Inferior parietal cortex (tissue), 1 donor: Measurements from ENCODE around the gene CDH12.
"Not testable (repeated sequence)": the region's sequence is repeated elsewhere in the genome, so short reads cannot be mapped to it uniquely, and the experiment has no call there.

Experiments used
- DNase-seq: peaks from one replicate; pipeline ENCODE4 v3.0.0-alpha.2; 2016; ENCODE audit errors: extremely low spot score

The CDH12 gene

DNA sequence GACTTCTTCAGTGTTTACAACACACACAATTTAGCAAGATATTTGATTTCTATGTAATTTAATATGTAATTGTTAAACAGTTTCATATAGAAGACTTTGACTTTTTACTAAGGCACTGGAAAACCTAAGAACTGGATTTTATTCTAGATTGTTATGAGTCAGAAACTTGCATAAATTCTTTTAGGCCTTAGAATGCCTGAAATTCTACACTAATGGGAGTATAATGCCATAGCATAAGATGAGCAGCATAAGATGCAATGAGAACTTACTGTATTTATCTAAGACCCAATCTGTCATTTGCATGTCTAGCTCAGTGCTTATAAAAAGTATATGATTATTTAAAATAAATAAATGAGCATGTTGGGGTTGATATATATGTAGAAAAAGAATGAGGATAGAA, 285.2 kb downstream of the CDH12 start:
- no peak for DNase-seq

GRCh38 chr5:22560147-22560546, 293.0 kb downstream of the CDH12 start:
- no peak for DNase-seq

DNA sequence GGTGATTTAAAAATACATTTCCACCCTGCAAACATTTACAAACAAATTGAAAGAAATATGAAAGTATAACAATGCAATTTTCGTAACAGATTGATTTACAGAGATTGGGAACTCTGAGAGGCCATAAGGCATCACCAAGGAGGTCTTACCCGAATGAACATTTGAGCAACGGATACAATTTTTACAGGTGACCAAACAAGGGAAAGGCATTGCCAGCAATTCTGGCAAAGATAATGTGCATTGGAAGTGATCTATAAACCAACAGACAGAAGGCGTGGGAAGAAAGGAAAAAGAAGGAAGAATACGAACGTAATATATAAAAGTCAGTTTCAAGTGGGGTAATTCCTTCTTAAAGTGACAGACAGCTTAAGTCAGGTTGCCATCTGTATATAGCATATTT, 295.9 kb downstream of the CDH12 start:
- no peak for DNase-seq

- DNase-seq: no peak
These were observed 298.7 kb downstream of the CDH12 start for GRCh38 chr5:22554475-22554874.

DNA sequence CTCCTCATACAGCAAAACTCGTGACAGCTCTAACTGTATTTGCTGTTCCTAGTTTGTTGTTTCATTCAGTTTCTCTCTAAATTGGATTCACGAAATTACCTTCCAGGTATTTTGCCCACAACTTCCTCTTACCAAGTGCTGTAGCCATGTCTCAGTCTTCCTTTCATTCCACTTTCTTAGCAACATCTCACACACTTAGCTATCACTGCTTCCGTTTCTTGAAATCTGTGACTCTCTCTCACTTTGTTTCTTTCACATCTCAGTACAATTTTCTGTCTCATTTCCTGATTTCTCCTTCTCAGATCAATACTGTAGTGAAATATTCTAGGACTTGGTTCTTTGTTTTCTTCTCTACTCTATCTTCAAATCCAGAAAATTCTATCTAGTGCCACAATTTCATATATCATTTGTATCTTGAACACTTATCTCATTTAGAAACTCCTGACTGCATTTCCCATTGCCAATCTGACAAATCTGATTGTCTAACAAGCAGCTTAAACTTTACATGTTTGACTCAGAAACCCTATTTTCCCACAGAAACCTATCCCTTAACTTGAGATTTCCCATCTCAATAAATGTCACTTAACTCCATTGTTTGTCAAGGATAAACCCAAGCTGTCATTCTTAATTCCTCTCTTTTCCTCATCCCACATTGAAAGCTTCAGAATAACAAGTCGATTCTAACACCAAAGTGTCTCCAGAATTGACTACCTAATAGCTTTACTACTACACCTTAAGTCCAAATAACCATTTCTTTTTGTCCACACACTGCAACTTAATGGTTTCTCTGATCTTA, 303.1 kb downstream of the CDH12 start:
- DNase-seq: no peak

- DNase-seq: no peak
These were observed 310.8 kb downstream of the CDH12 start for GRCh38 chr5:22542340-22542739.

DNA sequence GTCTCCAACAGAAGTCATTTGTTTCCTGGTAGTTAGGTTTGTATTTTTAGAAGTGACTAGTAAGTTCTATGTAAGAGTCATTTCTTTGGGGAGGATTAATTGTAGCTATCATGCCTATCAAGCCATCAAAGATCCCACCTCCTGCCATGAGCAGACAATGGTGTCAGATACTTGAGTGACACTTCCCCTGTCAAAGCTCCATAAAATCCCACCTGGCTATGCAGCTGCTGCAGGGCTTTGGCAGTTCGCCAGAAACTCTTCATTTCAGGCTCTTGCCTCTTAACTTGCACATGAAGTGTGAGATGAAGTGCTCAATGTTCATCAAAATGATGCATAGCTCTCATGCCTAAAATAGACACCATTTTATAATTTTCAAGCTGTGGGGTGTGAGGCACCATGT, 312.1 kb downstream of the CDH12 start:
- DNase-seq: no peak

DNA sequence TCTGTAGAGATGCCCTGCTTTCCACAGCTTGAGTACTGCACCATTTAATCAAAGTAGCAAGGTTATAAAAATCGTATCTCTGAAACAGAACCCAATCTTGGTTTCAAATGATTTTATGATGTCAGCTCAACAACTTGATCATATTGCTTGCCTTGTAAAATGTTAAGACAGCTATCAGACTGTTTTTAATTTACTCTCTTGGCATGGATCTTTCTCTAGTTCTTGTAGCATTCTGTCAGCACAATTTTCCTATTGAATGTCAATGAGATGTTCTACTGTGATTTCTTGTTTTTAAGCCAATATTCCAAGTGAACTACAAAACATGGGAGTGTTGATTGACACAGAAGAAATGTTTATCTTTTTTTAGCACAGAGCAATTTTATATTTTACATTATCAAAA, 313.4 kb downstream of the CDH12 start:
- no peak for DNase-seq

GRCh38 chr5:22531986-22532385, 321.2 kb downstream of the CDH12 start:
- no peak for DNase-seq

DNA sequence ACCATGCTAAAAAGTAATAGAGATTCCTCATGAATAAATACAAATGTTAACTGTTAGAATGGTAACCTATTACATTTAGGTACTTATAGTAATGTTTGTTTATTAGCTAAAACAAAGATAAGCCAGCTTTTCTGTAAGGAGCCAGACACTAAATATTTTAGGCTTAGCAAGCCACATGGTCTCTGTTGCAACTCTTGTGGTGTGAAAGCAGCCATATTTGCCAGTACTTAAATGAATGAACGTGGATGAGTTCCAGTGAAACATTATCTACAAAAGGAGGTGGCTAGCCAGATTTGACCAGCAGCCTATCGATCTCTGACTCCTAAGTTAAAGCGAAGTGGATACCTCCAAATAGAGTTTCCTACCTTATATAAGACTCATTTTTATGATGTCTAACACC, 331.6 kb downstream of the CDH12 start:
- DNase-seq: no peak

GRCh38 chr5:22516497-22516896, 336.6 kb downstream of the CDH12 start:
- not testable (repeated sequence) for DNase-seq

GRCh38 chr5:22514231-22514630, 338.9 kb downstream of the CDH12 start:
- DNase-seq: no peak

DNA sequence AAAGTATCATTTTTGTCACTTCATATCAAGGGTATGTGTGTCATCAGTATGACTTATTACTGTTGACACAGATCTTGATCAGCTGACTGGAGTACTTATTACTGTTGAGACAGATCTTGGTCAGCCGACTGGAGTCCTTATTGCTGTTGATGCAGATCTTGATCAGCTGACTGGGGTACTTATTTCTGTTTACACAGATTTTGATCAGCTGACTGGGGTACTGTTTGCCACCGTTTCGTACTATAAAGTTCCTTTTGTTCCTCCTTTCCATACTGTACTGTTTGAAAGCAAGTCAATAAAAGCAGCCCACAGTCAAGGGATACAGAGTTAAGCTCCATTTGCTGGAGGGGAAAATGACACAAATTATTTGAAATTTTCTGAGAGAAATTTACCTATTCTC, 347.3 kb downstream of the CDH12 start:
- DNase-seq: no peak

DNA sequence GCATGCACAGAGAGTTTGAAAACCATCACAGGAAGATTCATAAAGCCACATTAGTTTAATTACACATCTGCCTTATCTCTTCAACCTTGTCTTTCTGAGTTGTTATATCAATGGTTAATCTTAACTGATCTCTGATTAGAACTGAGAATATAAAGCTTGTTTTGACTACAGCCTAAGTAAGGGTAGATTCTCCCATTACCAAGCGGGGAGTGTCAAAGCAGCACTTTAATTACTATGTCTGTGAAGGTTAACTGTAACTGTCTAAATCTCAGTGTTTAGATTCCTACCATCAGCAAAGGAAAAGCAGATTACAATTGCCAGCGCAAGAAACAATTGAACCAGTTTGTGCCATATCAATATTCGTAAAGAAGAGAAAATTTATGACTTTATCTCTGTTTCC, 348.7 kb downstream of the CDH12 start:
- no peak for DNase-seq

GRCh38 chr5:22500556-22500955, 352.6 kb downstream of the CDH12 start:
- DNase-seq: no peak

DNA sequence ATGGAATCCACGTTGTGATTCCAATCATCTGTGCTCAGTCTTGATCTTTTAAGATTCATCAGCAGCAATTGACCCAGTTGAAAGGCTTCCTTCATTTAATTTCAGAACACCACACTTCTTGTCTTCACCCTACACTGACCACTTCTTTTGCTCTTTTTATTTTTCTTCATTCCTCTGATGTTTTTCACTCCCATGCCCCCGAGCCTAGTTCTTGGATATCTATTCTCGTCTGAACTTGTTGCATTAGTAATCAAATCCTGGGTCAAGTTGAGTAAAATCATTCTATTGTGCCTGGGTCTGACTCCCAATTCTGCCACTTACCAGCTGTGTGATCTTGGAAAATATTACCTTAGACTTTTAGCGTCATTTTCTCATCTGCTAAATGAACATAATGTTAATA, 356.5 kb downstream of the CDH12 start:
- DNase-seq: no peak

DNA sequence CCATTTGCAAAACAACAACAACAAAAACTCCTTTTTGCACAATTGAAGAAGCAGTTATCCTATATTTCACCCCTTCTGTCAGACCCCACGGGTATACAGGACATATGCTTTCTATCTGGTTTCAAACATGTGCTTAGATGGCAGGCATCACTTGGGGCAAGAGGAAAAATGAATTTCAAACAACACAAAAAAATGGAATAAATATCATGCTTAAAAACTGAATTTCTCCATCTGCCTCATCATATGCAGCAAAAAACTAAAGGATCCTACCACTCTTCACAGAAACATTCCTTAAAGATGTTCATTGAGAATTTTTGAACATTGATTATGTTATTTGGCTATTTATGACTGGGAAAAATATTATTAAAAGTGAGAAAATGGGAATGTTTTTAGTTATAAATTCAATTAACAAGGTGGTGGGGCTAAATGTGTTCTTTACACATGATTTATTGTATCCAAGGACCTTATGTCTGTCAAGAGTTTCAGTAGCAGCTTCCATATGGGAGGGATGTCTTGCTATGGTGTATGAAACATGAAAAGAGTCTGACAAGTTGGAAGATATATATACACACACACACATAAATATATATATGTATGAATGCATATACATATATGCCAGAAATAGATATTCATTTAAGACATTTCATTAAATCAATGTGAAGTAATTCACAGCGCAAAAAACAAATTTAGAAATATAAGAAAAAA, 358.0 kb downstream of the CDH12 start:
- DNase-seq: no peak

DNA sequence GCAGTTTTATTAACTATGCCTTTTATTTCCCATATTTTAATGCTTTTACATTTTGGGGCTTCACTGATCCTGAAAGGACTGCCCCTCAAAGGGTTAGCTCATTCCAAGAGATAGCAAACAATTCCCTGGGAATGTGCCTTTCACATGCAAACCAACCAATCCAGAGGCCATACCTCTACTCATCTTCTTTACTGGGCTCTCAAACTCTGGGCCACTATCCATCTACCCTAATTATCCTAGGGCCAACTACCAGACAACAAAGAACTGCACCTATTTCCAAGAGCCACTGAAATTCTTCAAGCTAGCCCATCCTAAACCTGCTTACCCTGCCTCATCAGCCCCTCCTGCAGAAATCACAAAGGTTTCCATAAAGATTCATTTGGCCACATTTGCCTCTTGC, 364.7 kb downstream of the CDH12 start:
- DNase-seq: no peak

- no peak for DNase-seq
These were observed 372.8 kb downstream of the CDH12 start for GRCh38 chr5:22480305-22480704.

DNA sequence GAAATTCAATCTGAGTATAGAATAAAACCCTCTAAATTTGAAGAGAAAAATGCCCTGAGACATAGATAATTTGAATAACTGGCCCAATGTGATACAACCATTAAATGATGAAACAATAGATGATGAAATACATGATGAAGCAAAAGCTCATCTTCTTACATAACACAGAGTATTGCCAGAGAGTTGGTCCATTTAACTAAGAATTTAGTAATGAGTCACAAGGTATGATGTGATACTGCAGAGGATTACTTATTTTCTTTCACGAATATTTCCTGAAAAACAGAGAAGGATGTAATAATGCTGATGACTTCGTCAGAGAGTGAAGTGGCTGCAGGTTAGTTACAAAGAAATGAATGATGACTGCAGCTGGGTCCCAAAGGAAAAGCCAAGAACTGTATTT, 379.3 kb downstream of the CDH12 start:
- no peak for DNase-seq

DNA sequence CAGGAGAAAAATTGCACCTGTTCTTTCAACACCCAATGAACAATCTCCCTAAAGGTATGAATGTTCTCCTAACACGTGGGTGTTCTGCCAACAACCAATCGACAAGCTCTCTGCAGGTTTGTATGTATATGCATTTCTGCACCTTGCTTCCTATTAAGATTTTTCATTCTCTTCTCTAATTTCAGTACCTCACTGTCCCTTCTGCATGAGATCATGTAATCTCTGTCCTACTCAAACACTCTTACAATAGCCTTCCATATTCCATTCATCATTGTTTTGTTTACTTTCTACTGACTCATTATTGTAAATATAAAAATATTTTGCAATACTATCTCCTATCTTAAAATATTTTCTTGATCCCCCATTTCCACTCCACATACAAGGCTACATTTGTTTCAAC, 382.0 kb downstream of the CDH12 start:
- no peak for DNase-seq

- no peak for DNase-seq
These were observed 382.7 kb downstream of the CDH12 start for GRCh38 chr5:22470408-22470807.

GRCh38 chr5:22465616-22466015, 387.5 kb downstream of the CDH12 start:
- DNase-seq: no peak

DNA sequence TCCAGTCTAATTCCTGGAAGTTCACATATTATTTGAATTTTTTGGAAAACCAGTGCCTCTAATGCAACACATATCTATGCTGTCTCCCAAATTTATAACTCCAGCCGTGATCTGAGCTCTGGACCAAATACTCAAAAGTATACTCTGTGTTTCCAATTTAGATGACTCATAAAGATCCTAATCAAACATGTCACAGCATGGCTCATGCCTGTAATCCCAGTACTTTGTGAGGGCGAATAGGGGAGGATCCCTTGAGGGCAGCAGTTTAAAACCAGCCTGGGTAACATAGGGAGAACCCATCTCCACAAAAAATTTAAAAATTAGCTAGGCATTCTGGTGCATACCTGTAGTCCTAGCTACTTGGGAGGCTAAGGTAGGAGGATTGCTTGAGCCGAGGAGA, 388.0 kb downstream of the CDH12 start:
- no peak for DNase-seq
